ENCODE results near the gene BICC1. TPM values are rescaled to one million over a fixed set of nuclear protein-coding genes. Genes with fewer than 3 reads are reported as not detected.

Gene BICC1, protein sequence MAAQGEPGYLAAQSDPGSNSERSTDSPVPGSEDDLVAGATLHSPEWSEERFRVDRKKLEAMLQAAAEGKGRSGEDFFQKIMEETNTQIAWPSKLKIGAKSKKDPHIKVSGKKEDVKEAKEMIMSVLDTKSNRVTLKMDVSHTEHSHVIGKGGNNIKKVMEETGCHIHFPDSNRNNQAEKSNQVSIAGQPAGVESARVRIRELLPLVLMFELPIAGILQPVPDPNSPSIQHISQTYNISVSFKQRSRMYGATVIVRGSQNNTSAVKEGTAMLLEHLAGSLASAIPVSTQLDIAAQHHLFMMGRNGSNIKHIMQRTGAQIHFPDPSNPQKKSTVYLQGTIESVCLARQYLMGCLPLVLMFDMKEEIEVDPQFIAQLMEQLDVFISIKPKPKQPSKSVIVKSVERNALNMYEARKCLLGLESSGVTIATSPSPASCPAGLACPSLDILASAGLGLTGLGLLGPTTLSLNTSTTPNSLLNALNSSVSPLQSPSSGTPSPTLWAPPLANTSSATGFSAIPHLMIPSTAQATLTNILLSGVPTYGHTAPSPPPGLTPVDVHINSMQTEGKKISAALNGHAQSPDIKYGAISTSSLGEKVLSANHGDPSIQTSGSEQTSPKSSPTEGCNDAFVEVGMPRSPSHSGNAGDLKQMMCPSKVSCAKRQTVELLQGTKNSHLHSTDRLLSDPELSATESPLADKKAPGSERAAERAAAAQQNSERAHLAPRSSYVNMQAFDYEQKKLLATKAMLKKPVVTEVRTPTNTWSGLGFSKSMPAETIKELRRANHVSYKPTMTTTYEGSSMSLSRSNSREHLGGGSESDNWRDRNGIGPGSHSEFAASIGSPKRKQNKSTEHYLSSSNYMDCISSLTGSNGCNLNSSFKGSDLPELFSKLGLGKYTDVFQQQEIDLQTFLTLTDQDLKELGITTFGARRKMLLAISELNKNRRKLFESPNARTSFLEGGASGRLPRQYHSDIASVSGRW
- 204 and 209 TPM in 2 replicates for total RNA-seq

GRCh38 chr10:58512491-58513187, at the start of gene BICC1:
Gene BICC1 (plus strand): TSS chr10:58512872. CDS start chr10:58513144, 272 bp downstream.

Other genes starting within 250 kb of the BICC1 start
- gene IPMK, start 245.0 kb upstream of the BICC1 start, total RNA-seq, result 16.3 and 19.7 TPM in 2 replicates
- gene CISD1, start 243.7 kb upstream of the BICC1 start, total RNA-seq, result 36.2 and 36.8 TPM in 2 replicates
- 27.8 and 29.4 TPM in 2 replicates for gene UBE2D1, start 177.9 kb upstream of the BICC1 start, total RNA-seq
- 24.3 and 25.1 TPM in 2 replicates for gene TFAM, start 127.5 kb upstream of the BICC1 start, total RNA-seq

All from articular chondrocyte of knee joint (primary cell).